Measurements from ENCODE around the gene TM9SF2.
A peak's percentile ranks its signal among the peaks of the same experiment; 100 is the strongest.

Gene TM9SF2

DNA sequence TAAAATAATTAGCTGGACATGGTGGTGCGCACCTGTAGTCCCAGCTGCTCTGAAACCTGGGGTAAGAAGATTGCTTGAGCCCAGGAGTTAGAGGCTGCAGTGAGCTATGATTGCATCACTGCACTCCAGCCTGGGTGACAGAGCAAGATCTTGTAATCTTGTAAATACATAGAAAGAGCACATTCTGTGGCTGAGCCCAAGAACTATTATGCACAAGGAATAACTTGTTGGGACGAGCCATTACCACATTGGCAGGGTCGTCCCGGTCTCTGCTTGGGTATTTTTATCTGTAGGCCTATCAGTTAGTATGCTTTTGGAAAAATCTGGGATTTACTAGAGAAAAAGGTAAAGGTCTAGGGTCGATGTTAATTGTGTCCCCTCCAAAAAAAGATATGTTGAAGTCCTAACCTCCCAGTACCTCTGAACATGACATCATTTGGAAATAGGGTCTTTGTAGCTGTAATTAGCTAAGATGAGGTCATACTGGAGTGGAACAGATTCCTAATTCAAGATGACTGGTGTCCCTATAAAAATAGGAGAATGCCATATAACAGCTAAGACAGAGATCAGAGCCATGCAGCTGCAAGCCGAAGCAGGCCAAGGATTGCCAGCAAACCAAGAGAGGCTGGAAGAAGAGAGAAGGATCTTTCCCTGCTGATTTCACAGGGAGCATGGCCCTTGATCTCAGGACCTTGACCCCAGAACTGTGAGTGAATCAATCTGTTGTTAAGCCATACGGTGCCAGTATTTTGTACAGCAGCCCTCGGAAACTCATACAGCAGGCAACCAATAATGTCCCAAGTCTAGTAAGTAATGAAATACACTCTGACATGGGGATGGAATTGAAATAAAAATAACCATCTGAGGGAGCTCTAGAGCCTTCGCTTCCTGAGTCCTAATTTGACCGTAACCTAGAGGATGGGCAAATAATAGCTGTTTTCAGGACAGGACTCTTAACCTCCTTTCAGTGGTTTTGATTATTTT, 77.0 kb downstream of the TM9SF2 start:
- DNase-seq (ENCODE audit: low read depth), result no peak

DNA sequence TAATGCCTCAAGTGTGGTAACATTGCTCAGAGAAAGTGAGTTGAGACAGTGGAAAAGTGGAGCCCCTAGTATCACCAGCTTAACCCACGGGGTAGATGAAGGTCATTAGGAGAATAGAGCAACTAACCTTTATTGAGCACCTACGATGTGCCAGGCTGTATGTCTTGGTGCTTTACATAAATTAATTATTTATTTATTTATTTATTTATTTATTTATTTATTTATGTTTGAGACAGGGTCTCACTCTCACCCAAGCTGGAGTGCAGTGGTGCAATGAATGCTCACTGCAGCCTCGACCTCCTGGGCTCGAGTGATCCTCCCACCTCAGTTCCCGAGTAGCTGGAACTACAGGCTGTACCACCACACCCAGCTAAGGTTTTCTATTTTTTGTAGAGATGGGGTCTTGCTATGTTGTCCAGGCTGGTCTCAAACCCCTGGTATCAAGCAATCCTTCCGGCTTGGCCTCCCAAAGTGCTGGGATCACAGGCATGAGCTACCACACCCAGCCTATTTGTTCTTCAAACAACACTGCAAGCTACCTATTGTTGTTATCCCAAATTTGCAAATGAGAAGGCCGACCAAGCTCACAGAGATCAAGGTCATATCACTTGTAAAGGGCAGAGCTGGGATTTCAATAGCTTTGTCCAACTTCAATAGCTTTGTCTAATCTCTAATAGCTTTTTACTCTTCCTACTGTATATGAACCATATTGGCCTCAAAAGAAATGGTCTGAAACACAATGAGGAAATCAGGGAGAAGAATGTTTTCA, 79.4 kb downstream of the TM9SF2 start:
- DNase-seq (ENCODE audit: low read depth), result no peak

DNA sequence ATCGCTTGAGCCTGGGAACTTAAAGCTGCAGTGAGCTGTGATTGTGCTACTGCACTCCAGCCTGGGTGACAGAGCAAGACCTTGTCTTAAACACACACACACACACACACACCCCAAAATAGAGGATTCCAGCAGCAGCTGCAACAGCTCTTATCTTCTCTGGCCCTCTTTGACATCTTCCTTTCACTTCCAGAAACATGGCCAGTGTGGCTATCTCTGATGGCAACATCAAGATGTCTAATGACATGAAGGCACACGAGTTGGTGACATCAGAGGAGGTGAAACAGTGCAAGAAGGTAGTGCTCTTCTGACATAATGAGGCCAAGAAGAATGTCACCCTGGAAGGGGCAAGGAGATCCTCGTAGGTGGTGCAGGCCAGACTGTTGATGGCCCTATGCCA, 81.2 kb downstream of the TM9SF2 start:
- DNase-seq (ENCODE audit: low read depth), result no peak

DNA sequence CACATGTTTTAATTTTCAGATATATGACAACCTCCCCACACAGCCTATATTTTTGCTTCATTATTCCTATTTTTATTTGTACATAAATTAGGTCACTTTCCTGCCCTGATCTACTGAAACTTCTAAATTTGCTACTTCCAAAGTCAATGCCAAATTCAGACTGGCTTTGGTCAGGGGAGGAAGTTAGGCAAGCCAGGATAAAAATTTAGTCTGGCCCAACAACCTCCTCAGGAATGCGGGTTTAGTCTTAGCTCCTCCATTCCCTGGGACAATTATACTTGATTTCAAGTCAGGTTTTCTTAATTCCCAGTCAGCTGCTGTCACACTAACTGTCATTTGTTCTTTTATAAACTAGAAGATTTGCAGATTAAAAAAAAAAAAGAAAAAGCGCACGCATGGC, 84.3 kb downstream of the TM9SF2 start:
- DNase-seq (ENCODE audit: low read depth), result peak; percentile 29

DNA sequence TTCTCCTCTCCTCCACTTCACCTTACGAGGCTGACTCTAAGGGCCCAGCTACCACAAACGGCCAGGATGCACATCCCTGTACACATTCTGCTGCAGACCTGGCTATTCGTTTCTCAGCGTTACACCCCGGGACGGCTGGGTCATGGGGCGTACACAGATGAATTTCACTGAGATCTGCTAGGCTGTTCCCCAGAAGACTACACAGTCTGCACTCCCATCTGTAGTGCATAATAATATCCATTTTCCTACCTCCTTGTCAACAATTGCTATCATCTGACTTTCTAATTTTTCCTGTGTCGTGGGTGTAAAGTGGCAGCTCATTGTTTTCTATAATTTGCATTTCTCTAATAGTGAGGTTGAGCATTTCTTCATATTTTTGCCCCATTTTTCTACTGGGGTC, 85.7 kb downstream of the TM9SF2 start:
- DNase-seq (ENCODE audit: low read depth), result no peak

DNA sequence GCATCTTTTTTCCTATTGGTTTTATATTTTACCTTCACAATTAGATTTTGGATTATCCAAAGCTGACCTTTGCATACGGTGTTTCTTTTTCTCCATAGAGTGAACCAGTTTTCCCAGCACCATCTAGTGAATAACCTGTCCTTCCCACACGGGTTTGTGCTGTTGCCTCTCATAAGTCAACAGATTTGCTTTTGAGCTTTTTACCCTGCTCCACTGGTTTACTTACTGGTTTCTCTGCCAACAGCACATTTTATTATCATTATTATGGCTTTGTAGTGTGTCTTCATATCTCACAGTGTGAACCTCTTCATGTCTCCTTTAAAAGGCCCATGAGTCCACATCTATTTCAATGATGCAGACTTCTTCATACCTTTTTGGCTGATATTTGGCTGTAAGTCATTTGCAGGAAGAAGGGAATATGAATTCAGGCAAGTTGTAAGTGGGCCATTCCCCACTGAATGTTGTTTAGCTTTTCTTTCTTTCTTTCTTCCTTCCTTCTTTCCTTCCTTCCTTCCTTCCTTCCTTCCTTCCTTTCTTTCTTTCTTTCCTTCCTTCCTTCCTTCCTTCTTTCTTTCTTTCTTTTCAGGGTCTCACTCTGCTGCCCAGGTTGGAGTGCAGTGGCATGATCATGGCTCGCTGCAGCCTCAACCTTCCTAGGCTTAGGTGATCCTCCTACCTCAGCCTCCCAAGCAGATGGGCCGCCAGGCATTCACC, 86.8 kb downstream of the TM9SF2 start:
- no peak for DNase-seq (ENCODE audit: low read depth)

DNA sequence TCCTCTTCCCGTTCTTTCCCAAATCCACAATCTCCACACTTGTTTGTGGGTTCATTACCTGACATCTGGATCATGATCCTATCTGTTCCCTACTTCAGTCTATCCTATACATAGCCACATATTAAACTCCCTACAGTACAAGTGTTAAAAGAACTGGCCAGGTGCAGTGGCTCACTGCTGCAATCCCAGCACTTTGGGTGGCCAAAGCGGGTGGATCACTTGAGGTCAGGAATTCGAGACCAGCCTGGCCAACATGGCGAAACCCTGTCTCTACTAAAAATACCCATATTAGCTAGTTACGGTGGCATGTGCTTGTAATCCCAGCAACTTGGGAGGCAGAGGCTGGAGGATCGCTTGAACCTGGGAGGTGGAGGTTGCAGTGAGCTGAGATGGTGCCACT, 88.3 kb downstream of the TM9SF2 start:
- DNase-seq (ENCODE audit: low read depth), result no peak

DNA sequence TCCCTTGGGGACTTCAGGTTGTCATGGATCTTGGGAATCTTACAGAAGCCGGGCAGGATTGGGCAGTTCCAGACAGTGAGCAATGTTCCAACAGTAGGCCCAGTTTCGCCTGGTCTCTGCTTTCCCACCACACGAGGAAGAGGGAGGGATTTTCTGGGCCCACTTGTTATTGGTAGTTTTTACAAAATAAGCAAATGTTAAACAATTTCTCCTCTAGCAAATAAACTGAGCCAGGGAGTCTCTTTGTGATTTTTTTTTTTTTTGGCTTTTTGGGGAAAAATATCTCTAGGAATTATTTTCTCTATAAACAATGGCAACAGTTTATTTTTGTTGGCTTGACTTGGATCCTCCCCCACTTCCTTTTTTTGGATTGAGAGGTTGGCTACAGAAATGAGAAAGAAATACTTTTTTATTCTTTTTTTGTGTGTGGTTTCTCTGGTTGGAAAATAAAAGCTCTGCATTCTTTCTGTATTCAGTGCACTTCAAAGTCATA, 89.3 kb downstream of the TM9SF2 start:
- DNase-seq (ENCODE audit: low read depth), result peak; percentile 49

DNA sequence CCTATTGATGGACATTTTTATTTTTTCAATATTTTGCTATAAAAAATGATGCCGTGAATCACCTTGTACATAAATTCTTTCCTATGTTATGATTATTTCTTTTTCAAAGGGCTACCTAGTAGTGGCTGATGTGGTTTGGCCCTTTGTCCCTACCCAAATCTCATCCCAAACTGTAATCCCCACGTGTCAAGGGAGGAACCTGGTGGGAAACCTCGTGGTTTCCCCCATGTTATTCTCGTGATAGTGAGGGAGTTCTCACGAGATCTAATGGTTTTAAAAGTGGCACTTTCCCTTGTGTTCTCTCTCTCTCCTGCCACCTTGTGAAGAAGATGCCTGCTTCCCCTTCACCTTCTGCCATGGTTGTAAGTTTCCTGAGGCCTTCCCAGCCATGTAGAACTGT, 94.9 kb downstream of the TM9SF2 start:
- DNase-seq (ENCODE audit: low read depth), result no peak

DNA sequence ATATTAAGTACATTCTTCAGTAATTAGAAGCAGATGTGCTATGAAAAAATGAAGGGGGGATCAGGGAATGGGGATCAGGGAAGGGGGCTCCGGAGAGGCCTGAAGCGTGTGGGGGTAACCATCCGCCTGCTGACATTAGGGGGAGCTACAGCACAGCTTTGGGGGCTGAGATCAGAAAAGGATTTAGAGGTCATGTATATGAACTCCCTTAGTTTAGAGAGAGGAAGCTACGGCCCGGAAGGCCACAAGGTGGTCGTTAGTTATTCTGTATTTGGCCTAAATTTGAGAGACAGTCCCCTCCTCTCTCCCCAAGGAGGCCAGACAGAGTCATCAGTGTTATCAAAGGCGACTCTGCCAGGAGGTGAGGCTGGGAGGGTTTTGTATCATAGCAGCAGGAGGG, 99.0 kb downstream of the TM9SF2 start:
- no peak for DNase-seq (ENCODE audit: low read depth)

DNA sequence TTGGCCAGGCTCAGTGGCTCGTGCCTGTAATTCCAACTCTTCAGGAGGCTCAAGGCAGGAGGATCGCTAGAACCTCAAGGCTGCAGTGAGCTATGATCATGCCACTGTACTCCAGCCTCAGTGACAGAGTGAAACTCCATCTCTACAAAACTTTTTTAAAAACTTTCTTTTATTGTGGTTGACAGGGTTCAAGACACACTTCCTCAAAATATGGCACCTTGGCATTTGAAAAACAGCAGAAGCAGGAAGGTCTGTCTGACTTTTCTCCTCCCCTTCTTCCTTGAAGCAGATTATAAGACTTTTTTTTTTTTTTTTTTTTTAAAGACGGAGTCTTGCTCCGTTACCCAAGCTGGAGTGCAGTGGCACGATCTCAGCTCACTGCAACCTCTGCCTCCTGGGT, 100.3 kb downstream of the TM9SF2 start:
- no peak for DNase-seq (ENCODE audit: low read depth)

DNA sequence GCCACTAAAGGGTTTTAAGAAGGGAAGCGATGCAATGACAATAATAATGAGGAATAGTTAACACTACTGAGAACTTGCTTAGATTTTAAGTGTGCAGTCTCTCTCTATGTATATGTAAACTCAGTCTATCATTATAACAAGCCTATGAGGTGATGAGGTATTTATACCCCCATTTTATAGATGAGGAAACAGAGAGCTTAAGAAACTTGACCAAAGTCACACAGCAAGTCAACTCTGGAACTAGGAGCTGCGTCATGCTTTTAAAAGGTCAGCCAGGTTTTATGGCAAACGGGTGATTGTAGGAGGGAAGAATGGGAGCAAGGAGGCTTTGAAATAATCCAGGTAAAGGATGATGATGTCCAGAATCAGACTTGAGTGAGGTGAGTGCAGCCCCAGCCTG, 103.4 kb downstream of the TM9SF2 start:
- DNase-seq (ENCODE audit: low read depth), result no peak

DNA sequence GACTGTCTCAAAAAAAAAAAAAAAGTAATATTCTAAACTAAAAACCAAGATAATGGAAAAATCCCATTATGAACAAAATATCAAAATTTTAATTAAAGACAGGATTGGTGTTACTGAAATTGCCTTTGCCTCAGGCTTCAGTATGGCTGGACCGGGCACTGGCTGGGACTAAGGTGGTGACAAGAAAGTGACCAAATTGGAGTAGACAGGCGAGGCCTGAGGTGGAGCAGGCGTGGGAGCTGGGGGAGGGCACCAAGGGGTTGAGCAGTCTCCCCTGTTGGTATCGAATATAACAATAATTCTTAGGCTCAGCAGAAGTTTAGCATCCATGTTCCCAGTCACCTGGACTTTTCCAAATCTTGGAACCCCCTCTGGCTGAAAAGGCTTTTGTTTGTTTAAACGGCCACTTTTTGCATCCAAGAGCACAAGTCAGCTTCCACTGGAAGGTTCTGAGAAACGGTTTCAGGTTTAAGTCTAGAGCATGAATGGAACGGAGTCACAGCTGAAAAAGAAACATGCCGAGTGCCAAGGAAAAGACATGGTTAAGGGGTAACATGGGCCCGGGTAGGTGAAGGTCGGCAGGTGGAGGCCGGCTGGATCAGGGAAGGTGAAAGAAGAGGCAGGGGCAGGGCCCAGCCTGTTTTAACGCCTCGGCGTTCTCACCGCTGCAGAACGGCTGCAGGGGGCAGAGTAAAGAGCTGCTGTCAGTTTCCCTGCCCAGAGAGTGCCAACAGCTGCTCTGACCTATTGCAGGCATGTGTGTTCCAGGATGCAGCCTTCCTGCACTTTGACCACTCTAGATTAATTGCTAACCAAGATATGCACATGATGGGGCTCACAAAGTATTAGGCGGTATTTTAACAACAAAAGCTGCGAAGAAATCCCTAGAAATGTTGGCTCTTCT, 104.4 kb downstream of the TM9SF2 start:
- peak; percentile 13 for DNase-seq (ENCODE audit: low read depth)

DNA sequence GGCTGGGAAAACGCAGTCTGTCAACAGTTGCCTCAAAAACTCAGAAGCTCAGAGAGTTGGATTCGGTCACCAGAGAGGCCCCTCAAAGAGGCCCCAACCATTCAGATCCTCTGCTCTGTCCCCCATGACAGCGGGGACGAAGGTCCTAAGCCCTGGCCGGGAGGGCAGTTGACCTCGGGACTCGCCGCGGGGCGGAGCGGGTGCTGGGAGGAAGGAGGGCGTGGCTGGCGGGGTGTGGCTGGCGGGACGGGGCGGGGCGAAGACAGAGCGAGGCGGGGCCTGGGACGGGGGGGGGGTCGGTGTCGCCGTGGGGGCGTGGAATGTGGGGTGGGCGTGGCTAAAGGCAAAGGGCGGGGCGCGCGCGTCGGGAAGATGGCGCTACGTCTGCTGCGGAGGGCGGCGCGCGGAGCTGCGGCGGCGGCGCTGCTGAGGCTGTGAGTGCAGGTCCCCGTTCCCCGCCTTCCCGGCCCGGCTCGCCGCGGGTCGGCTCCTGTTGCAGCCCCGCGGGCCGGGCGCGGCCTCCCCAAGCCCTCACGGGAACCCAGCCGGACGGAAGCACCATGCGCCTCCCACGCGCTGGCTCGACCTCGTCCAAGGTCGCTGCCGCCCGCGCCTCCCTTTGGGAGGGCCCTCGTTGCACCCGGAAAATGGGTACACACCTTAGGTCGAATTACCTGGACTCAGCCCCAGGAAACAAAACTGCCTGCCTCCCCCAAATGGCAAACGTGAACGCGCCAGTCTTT, 105.2 kb downstream of the TM9SF2 start, which contains the start of gene CLYBL:
Gene CLYBL (plus strand): TSS at position 367 of the 743 bp plus-strand sequence.
- peak; percentile 82 for DNase-seq (ENCODE audit: low read depth)

DNA sequence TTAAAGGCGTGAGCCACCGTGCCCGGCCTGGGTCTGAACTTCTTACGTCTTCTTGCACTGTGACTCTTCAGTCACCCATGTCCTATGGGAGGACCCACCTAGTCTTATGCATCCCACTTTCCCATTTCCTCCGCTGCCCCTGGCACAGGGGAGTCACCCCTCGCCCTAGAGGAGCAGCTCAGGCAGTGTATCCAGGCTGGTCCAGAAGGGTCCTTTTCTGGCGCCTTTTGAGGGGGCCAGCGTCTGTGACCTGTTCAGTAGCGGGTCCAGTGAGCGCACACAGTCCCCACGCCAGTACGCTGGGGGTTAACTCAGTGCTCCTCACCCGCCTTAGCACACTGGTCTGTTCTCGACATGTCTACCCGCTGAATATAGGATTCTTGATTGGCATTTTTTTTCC, 107.1 kb downstream of the TM9SF2 start:
- no peak for DNase-seq (ENCODE audit: low read depth)

DNA sequence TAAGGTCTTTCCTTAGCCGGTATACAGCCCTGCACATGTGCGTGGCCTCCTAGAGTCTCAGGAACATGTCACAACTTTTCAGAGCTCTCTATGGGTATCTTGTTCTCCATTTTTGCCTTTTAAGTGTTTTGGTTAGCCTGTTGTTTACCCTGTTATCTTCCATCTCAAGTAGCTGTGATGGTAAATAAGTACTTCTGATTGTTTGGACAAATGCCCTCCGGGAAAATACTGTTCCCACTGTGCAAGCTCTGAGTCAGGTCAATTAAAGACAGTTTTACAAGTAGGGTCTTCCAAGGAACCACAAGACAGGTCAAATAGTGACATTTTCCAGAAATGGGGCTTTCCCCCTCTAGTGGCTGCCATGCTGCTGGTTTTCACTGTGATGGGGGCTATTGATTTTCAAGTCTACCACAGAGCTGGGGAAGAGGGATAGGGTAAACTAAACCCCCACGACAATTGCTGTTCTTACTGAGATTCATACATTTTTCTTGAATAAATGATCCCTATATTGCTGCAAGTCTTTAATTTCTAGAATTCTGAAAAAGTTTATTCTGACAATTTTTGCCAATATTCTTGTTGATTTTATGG, 109.5 kb downstream of the TM9SF2 start:
- no peak for DNase-seq (ENCODE audit: low read depth)
